ENCODE data around the gene CSTF2T.

DNA sequence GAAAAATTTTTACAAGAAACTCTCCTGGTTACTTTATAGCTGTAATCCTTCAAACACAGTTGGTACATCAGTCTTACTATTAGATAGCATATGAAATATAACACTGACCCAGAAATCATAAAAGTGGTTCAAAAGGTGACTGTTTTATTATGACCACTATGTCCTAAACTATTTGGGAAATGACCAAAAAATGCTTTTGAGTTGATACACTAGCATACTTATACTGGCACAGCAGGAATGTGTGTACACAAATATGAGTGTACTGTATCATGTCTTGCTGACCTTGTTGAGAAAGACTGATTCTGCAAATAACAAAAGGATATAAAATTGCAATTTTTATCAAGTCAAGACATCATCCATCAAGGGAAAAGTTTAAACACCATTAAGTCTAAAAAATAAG, 24.3 kb downstream of the CSTF2T start:
- TF ChIP-seq, protein P1, sequence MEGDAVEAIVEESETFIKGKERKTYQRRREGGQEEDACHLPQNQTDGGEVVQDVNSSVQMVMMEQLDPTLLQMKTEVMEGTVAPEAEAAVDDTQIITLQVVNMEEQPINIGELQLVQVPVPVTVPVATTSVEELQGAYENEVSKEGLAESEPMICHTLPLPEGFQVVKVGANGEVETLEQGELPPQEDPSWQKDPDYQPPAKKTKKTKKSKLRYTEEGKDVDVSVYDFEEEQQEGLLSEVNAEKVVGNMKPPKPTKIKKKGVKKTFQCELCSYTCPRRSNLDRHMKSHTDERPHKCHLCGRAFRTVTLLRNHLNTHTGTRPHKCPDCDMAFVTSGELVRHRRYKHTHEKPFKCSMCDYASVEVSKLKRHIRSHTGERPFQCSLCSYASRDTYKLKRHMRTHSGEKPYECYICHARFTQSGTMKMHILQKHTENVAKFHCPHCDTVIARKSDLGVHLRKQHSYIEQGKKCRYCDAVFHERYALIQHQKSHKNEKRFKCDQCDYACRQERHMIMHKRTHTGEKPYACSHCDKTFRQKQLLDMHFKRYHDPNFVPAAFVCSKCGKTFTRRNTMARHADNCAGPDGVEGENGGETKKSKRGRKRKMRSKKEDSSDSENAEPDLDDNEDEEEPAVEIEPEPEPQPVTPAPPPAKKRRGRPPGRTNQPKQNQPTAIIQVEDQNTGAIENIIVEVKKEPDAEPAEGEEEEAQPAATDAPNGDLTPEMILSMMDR (IDR thresholded peaks at IDR 0.05): no peak
- TF ChIP-seq POLR2AphosphoS5 (IDR thresholded peaks at IDR 0.05) (no peak), POLR2A (IDR thresholded peaks at IDR 0.05) (no peak)
